OCI-LY3 (cell line): Measurements from ENCODE around the gene CYP8B1.

ENCODE experiments used
- CTCF ChIP-seq: fragments of 200-600, 300-600 bp; sonication (generic); IDR thresholded peaks from 2 replicates; pipeline ENCODE4 v1.5.1; 2014; ENCODE audit warnings: antibody characterized with exemption, low read length, low read depth
- EZH2phosphoT487 ChIP-seq: fragments of 200-600 bp; shearing (Covaris generic); IDR thresholded peaks from 2 replicates; pipeline ENCODE4 v1.6.1; 2018; ENCODE audit warnings: antibody characterized with exemption, mixed run types, low read depth

DNA sequence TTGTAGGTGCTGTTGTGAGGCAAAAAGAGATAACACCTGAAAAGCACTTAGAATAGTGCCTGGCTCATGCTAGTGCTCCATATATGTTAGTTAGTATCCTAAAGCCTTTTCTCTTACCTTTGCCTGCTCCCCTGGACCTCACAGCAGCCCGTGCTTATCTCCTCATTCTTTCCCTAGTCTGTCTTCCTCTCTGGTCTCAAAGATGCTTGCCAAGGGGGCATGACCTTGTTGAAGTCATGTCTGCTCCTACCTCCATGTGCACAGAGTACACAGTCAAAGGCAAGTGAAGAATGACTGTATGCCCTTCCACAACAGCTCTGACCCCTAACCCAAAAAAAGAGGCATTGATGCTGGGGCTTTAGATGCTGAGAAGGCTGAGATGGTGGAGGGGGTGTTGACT lies 722 bp upstream of the CYP8B1 start:
- no peak for TF ChIP-seq CTCF
- no peak for TF ChIP-seq EZH2phosphoT487
